Transverse colon (tissue), 4 donors: ENCODE results near the gene TEX36.

Experiments used
- EP300 ChIP-seq: sonication (generic); formaldehyde crosslinking; IDR thresholded peaks from one replicate; pipeline ENCODE4 v1.6.1; 2017; ENCODE audit warnings: antibody characterized with exemption, low read depth
- POLR2A ChIP-seq: fragments of 450-650 bp; IDR thresholded peaks from one replicate; pipeline ENCODE4 v1.6.1; 2016; ENCODE audit warnings: antibody characterized with exemption, mild to moderate bottlenecking, moderate library complexity
- POLR2AphosphoS5 ChIP-seq, 3 donors: sonication (generic); formaldehyde crosslinking; IDR thresholded peaks; one replicate each; pipeline ENCODE4 v1.6.1; 2016; ENCODE audit warnings: antibody characterized with exemption in 3 of 3
- TF ChIP-seq, protein P1 (sequence below), 5 experiments: fragments of 200-600 bp in 3 of 5; fragments of 450-650 bp in 2 of 5; sonication (generic) in 3 of 5; IDR thresholded peaks; 1 replicate in 2 of 5; 2 replicates in 3 of 5; pipeline ENCODE4 v1.5.1; 2016 to 2017; ENCODE audit warnings: antibody characterized with exemption in 5 of 5, inconsistent platforms in 3 of 5, mild to moderate bottlenecking in 2 of 5, moderate library complexity in 1 of 5

DNA sequence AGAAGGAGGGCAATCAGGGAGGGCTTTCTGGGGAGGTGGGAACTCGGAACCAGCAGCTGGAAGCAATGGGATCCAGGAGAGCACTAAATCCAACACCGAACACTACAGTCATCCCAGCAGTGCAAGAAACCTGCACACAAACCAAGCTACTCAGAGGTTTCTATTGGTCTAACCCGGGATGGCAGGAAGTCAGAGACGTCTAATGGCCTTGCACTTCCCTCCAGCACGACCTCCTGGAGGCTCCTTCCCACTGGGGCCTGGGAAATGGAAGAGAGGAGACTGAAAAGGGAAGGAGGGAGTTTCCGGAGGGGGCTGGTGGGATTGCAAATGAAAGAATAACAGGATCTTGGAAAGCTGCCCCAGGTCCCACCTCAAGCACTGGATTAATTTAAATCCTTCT is 56.3 kb downstream of the TEX36 start:
- TF ChIP-seq, protein P1, sequence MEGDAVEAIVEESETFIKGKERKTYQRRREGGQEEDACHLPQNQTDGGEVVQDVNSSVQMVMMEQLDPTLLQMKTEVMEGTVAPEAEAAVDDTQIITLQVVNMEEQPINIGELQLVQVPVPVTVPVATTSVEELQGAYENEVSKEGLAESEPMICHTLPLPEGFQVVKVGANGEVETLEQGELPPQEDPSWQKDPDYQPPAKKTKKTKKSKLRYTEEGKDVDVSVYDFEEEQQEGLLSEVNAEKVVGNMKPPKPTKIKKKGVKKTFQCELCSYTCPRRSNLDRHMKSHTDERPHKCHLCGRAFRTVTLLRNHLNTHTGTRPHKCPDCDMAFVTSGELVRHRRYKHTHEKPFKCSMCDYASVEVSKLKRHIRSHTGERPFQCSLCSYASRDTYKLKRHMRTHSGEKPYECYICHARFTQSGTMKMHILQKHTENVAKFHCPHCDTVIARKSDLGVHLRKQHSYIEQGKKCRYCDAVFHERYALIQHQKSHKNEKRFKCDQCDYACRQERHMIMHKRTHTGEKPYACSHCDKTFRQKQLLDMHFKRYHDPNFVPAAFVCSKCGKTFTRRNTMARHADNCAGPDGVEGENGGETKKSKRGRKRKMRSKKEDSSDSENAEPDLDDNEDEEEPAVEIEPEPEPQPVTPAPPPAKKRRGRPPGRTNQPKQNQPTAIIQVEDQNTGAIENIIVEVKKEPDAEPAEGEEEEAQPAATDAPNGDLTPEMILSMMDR (IDR thresholded peaks at IDR 0.05) = no peak
- TF ChIP-seq POLR2AphosphoS5 (IDR thresholded peaks at IDR 0.05) = no peak
- TF ChIP-seq POLR2A = no peak
- no peak for TF ChIP-seq EP300
